Astrocyte (in vitro differentiated cells and primary cell): ENCODE measurements around the gene MPRIP.

Experiments used
- EZH2 ChIP-seq: IDR thresholded peaks from 2 replicates; pipeline ENCODE4 v1.6.1; 2012; ENCODE audit warnings: mild to moderate bottlenecking, low read length, inconsistent platforms; ENCODE audit not compliant: insufficient read depth
- TF ChIP-seq, protein P1 (sequence below): IDR thresholded peaks from 2 replicates; pipeline ENCODE4 v1.5.1; 2011; ENCODE audit warnings: low read depth, mild to moderate bottlenecking, inconsistent platforms, low read length, moderate library complexity; ENCODE audit not compliant: insufficient read depth

- TF ChIP-seq, protein P1, sequence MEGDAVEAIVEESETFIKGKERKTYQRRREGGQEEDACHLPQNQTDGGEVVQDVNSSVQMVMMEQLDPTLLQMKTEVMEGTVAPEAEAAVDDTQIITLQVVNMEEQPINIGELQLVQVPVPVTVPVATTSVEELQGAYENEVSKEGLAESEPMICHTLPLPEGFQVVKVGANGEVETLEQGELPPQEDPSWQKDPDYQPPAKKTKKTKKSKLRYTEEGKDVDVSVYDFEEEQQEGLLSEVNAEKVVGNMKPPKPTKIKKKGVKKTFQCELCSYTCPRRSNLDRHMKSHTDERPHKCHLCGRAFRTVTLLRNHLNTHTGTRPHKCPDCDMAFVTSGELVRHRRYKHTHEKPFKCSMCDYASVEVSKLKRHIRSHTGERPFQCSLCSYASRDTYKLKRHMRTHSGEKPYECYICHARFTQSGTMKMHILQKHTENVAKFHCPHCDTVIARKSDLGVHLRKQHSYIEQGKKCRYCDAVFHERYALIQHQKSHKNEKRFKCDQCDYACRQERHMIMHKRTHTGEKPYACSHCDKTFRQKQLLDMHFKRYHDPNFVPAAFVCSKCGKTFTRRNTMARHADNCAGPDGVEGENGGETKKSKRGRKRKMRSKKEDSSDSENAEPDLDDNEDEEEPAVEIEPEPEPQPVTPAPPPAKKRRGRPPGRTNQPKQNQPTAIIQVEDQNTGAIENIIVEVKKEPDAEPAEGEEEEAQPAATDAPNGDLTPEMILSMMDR = no peak
- TF ChIP-seq EZH2 = no peak
Measured at GRCh38 chr17:17042384-17042736, at the start of gene MPRIP.
